H4 (cell line): ENCODE results near the gene TJP1. TPM values are rescaled to one million over a fixed set of nuclear protein-coding genes. Genes with fewer than 3 reads are reported as not detected.
"Not testable (repeated sequence)": the region's sequence is repeated elsewhere in the genome, so short reads cannot be mapped to it uniquely, and the experiment has no call there.

Experiments used
- DNase-seq: peaks from one replicate; pipeline ENCODE4 v3.0.0-alpha.2; 2015; ENCODE audit warnings: low spot score
- total RNA-seq: library from RNA; depleted of rRNA; stranded (reverse); fragments of >200 nt; shearing (Covaris generic); gene quantifications from 2 replicates; pipeline ENCODE4 v1.2.3, GENCODE V29; 2014

Gene TJP1
- total RNA-seq, 1 experiment from 2014 or later = 27.3 TPM

- DNase-seq = no peak
Measured at GRCh38 chr15:29756358-29757267, 65.7 kb downstream of the TJP1 start.

- DNase-seq = not testable (repeated sequence)
Measured at GRCh38 chr15:29754009-29754408, 68.3 kb downstream of the TJP1 start.

- no peak for DNase-seq
Measured at GRCh38 chr15:29753506-29753905, 68.8 kb downstream of the TJP1 start.

GRCh38 chr15:29750754-29751153 lies 71.5 kb downstream of the TJP1 start:
- DNase-seq = no peak

- DNase-seq = no peak
Measured at GRCh38 chr15:29749365-29750086, 72.7 kb downstream of the TJP1 start.

GRCh38 chr15:29747837-29748417 lies 74.3 kb downstream of the TJP1 start:
- no peak for DNase-seq

GRCh38 chr15:29743475-29743874 lies 78.8 kb downstream of the TJP1 start:
- no peak for DNase-seq

GRCh38 chr15:29740692-29741311 lies 81.5 kb downstream of the TJP1 start:
- peak; percentile 23 for DNase-seq

- peak; percentile 50 for DNase-seq
Measured at GRCh38 chr15:29736744-29737020, 85.6 kb downstream of the TJP1 start.

GRCh38 chr15:29736012-29736743 lies 86.1 kb downstream of the TJP1 start:
- peak; percentile 40 for DNase-seq

- DNase-seq = peak; percentile 65
Measured at GRCh38 chr15:29734917-29735572, 87.2 kb downstream of the TJP1 start.

- DNase-seq = no peak
Measured at GRCh38 chr15:29731865-29732264, 90.4 kb downstream of the TJP1 start.

- not testable (repeated sequence) for DNase-seq
Measured at GRCh38 chr15:29730471-29730870, 91.8 kb downstream of the TJP1 start.

GRCh38 chr15:29728418-29728817 lies 93.8 kb downstream of the TJP1 start:
- DNase-seq = no peak

- DNase-seq = no peak
Measured at GRCh38 chr15:29727871-29728270, 94.4 kb downstream of the TJP1 start.

- DNase-seq = no peak
Measured at GRCh38 chr15:29726553-29726952, 95.7 kb downstream of the TJP1 start.

- DNase-seq = no peak
Measured at GRCh38 chr15:29724026-29724425, 98.2 kb downstream of the TJP1 start.

GRCh38 chr15:29713784-29714183 lies 108.5 kb downstream of the TJP1 start:
- no peak for DNase-seq

- no peak for DNase-seq
Measured at GRCh38 chr15:29712149-29712885, 110.0 kb downstream of the TJP1 start.

- no peak for DNase-seq
Measured at GRCh38 chr15:29711531-29711930, 110.7 kb downstream of the TJP1 start.
